Smooth muscle cell (in vitro differentiated cells): ENCODE data around the gene C2orf72. TPM values are rescaled to one million over a fixed set of nuclear protein-coding genes. Genes with fewer than 3 reads are reported as not detected.

Experiments
- DNase-seq: peaks from one replicate; lab custom pipeline; 2025; ENCODE audit not compliant: unreplicated experiment; lab: John Stamatoyannopoulos, UW
- H2AFZ ChIP-seq: fragments of 200-600 bp; sonication (generic); 2 replicates; pipeline ENCODE4 v1.6.0; 2016; ENCODE audit warnings: antibody characterized with exemption, low read depth, mild to moderate bottlenecking
- H3F3A ChIP-seq: fragments of 200-600 bp; sonication (generic); 2 replicates; pipeline ENCODE4 v1.6.0; 2017; ENCODE audit warnings: antibody characterized with exemption, low read depth
- H3K27ac ChIP-seq: fragments of 200-600 bp; sonication (generic); 2 replicates; pipeline ENCODE4 v1.5.1; 2016; ENCODE audit warnings: low read depth, mild to moderate bottlenecking
- H3K27me3 ChIP-seq: fragments of 200-600 bp; sonication (generic); 2 replicates; pipeline ENCODE4 v1.6.1; 2016; ENCODE audit warnings: low read depth, mild to moderate bottlenecking
- H3K36me3 ChIP-seq: fragments of 200-600 bp; sonication (generic); 2 replicates; pipeline ENCODE4 v1.5.1; 2016; ENCODE audit warnings: low read depth
- H3K4me1 ChIP-seq: fragments of 200-600 bp; sonication (generic); 2 replicates; pipeline ENCODE4 v1.5.1; 2016; ENCODE audit warnings: low read depth
- H3K4me2 ChIP-seq: fragments of 200-600 bp; sonication (generic); 2 replicates; pipeline ENCODE4 v1.6.0; 2016; ENCODE audit warnings: mild to moderate bottlenecking
- H3K4me3 ChIP-seq: fragments of 200-600 bp; sonication (generic); 2 replicates; pipeline ENCODE4 v1.5.1; 2016; ENCODE audit warnings: mild to moderate bottlenecking
- H3K79me2 ChIP-seq: fragments of 200-600 bp; sonication (generic); 2 replicates; pipeline ENCODE4 v1.6.0; 2016; ENCODE audit warnings: low read depth, mild to moderate bottlenecking
- H3K9ac ChIP-seq: fragments of 200-600 bp; sonication (generic); 2 replicates; pipeline ENCODE4 v1.6.0; 2016; ENCODE audit warnings: low read depth
- H3K9me3 ChIP-seq: fragments of 200-600 bp; sonication (generic); replicated peaks from 2 replicates; pipeline ENCODE4 v1.5.1; 2016; ENCODE audit warnings: low read depth
- H4K20me1 ChIP-seq: fragments of 200-600 bp; sonication (generic); 2 replicates; pipeline ENCODE4 v1.6.0; 2016; ENCODE audit warnings: low read depth
- CTCF ChIP-seq: fragments of 200-600 bp; sonication (generic); IDR thresholded peaks from 2 replicates; pipeline ENCODE4 v1.5.1; 2017; ENCODE audit warnings: borderline replicate concordance, mild to moderate bottlenecking, antibody characterized with exemption; ENCODE audit not compliant: insufficient read depth, poor library complexity, severe bottlenecking
- WGBS: methylation state at CpG from one replicate; pipeline ENCODE4 v1.1.7; 2016; ENCODE audit warnings: low lambda C conversion rate; 5-methylcytosine and 5-hydroxymethylcytosine counted together
- polyA plus RNA-seq: library from polyadenylated mRNA; unstranded; fragments of >200 nt; fragmentation: Nextera tagmentation; extraction: Ambion mirVana; gene quantifications from 2 replicates; pipeline ENCODE4 v1.2.1, GENCODE V29; 2016
- total RNA-seq: library from RNA; depleted of rRNA; stranded (reverse); fragments of >200 nt; gene quantifications from 2 replicates; pipeline ENCODE4 v1.2.3, GENCODE V29; 2014

C2orf72 gene
- total and polyA plus RNA-seq, 2 experiments from 2014 or later, result 0.48 to 1.2 TPM

DNA sequence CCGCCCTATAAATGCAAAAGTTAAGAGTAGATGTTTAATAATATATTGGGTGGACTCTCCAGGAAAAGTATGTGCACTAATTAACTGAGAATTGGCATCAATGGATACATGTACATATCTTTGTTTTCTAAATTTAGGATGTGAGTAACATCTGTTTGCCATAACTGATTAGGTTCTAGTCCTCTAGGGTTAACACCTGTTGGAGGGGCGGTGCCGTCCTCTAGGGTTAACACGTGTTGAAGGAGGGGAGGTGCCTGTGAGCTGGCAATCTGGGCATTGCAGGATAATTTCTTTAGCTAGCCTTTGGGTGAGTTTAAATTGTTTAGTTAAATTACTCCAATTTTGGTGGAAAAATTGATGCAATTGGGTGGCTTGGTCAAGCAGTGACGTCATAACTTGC is 56.6 kb downstream of the C2orf72 start:
- TF ChIP-seq CTCF, result no peak
- Histone ChIP-seq H3K4me2 (no peak overlapping the region), H3K27ac (no peak overlapping the region)

DNA sequence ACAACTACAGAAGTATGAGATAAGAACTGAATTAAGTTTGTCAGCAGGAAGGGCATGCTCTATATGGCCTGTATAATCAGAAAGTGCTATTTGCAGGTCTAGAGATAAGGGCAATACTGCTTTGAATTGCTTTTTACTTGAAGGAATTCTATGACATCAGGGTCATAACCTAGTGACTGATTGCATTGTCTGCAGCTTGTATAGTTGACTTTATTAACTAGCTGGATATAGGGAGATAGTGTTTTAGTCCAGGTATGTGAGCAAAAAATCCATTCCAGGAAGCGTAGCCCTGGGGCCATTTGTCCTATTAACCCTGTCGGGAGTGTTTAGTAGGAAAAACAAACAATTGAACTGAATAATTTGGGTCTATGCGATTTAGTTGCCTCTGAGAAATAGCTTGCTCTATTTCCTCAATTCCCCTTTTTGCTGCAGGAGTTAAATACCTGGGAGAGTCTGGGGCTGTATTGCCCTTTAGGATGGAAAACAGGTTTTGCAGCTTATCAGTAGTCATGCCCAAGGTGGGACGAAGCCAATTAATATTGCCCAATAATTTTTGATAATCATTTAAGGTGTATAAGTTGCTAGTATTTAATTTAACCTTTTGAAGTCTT is 57.5 kb downstream of the C2orf72 start:
- Histone ChIP-seq H3K4me2 (no peak overlapping the region), H3K4me1 (no peaks in the 10 kb centered on the region), H3K36me3 (peaks cover 13% of the 10 kb centered on the region), H3F3A (no peaks in the 10 kb centered on the region), H3K27me3 (no peaks in the 10 kb centered on the region), H3K9me3 (no peaks in the 10 kb centered on the region), H2AFZ (no peak overlapping the region), H3K9ac (no peak overlapping the region), H4K20me1 (peaks cover 42% of the 10 kb centered on the region), H3K79me2 (peaks cover 10% of the 10 kb centered on the region), H3K27ac (no peak overlapping the region), H3K4me3 (no peak overlapping the region)
- TF ChIP-seq CTCF, result no peak
- WGBS, result 65% methylated on average over 4 of the region's 4 CpGs
- no peak for DNase-seq

More for the DNA sequence above, 56.6 kb downstream of the C2orf72 start:
- Histone ChIP-seq H3K9ac (no peak overlapping the region), H3K9me3 (no peaks in the 10 kb centered on the region), H4K20me1 (peaks cover 42% of the 10 kb centered on the region), H3F3A (no peaks in the 10 kb centered on the region), H2AFZ (no peak overlapping the region), H3K36me3 (peaks cover 6% of the 10 kb centered on the region), H3K4me3 (no peak overlapping the region), H3K4me1 (no peaks in the 10 kb centered on the region), H3K79me2 (peaks cover 5% of the 10 kb centered on the region), H3K27me3 (no peaks in the 10 kb centered on the region)
- no peak for DNase-seq
- whole genome bisulfite sequencing, result 80% methylated on average over 5 of the region's 5 CpGs

Other genes starting within 250 kb of the C2orf72 start
- 344 and 532 TPM in 2 replicates for gene ITM2C, start 172.6 kb upstream of the C2orf72 start, total RNA-seq
- gene ITM2C, start 172.6 kb upstream of the C2orf72 start, polyA plus RNA-seq, result 458 and 600 TPM in 2 replicates
- not detected in 2 replicates for gene GPR55, start 112.3 kb upstream of the C2orf72 start, total RNA-seq
- gene GPR55, start 112.3 kb upstream of the C2orf72 start, polyA plus RNA-seq, result not detected in 2 replicates
- gene SPATA3, start 41.4 kb upstream of the C2orf72 start, total RNA-seq, result not detected in 2 replicates
- not detected in 2 replicates for gene SPATA3, start 41.4 kb upstream of the C2orf72 start, polyA plus RNA-seq
- 88.8 and 95.7 TPM in 2 replicates for gene PSMD1, start 19.3 kb downstream of the C2orf72 start, total RNA-seq
- gene PSMD1, start 19.3 kb downstream of the C2orf72 start, polyA plus RNA-seq, result 95.4 and 99.7 TPM in 2 replicates
- gene HTR2B, start 87.5 kb downstream of the C2orf72 start, total RNA-seq, result not detected in 2 replicates
- 0.07 TPM in 1 of 2 replicates, not detected in the other for gene HTR2B, start 87.5 kb downstream of the C2orf72 start, polyA plus RNA-seq
- gene ARMC9, start 161.1 kb downstream of the C2orf72 start, total RNA-seq, result 34.7 and 38.6 TPM in 2 replicates
- 42.9 and 51.0 TPM in 2 replicates for gene ARMC9, start 161.1 kb downstream of the C2orf72 start, polyA plus RNA-seq